ENCODE results near the gene NOL9.
"Not testable (repeated sequence)": the region's sequence is repeated elsewhere in the genome, so short reads cannot be mapped to it uniquely, and the experiment has no call there.

The NOL9 gene

GRCh38 chr1:6503884-6504602 lies 50.3 kb downstream of the NOL9 start:
- no peak for DNase-seq (ENCODE audit: low read depth in 2 of 2)

GRCh38 chr1:6502000-6502891 lies 52.1 kb downstream of the NOL9 start:
- DNase-seq (ENCODE audit: low read depth in 2 of 2), result no peak

GRCh38 chr1:6501279-6501813 lies 53.0 kb downstream of the NOL9 start:
- no peak for DNase-seq (ENCODE audit: low read depth in 2 of 2)

GRCh38 chr1:6500544-6501278 lies 53.6 kb downstream of the NOL9 start:
- no peak for DNase-seq (ENCODE audit: low read depth in 2 of 2)

- DNase-seq (ENCODE audit: low read depth in 2 of 2), result no peak
Observed at GRCh38 chr1:6499296-6499695, 55.0 kb downstream of the NOL9 start.

- no peak for DNase-seq (ENCODE audit: low read depth in 2 of 2)
Observed at GRCh38 chr1:6498576-6499111, 55.7 kb downstream of the NOL9 start.

GRCh38 chr1:6497867-6498575 lies 56.3 kb downstream of the NOL9 start:
- no peak for DNase-seq (ENCODE audit: low read depth in 2 of 2)

- DNase-seq (ENCODE audit: low read depth in 2 of 2), result no peak
Observed at GRCh38 chr1:6497215-6497866, 57.0 kb downstream of the NOL9 start.

- no peak for DNase-seq (ENCODE audit: low read depth in 2 of 2)
Observed at GRCh38 chr1:6496890-6497214, 57.5 kb downstream of the NOL9 start.

GRCh38 chr1:6496365-6496721 lies 58.0 kb downstream of the NOL9 start:
- no peak for DNase-seq (ENCODE audit: low read depth in 2 of 2)

- DNase-seq (ENCODE audit: low read depth in 2 of 2), result no peak
Observed at GRCh38 chr1:6495540-6496364, 58.6 kb downstream of the NOL9 start.

GRCh38 chr1:6495041-6495441 lies 59.3 kb downstream of the NOL9 start:
- no peak for DNase-seq (ENCODE audit: low read depth in 2 of 2)

- no peak for DNase-seq (ENCODE audit: low read depth in 2 of 2)
Observed at GRCh38 chr1:6494627-6495026, 59.7 kb downstream of the NOL9 start.

- DNase-seq (ENCODE audit: low read depth in 2 of 2), result not testable (repeated sequence)
Observed at GRCh38 chr1:6493834-6494223, 60.5 kb downstream of the NOL9 start.

GRCh38 chr1:6491966-6492365 lies 62.3 kb downstream of the NOL9 start:
- DNase-seq (ENCODE audit: low read depth in 2 of 2), result no peak

- no peak for DNase-seq (ENCODE audit: low read depth in 2 of 2)
Observed at GRCh38 chr1:6491480-6491962, 62.8 kb downstream of the NOL9 start, which contains the start of gene PLEKHG5. Gene PLEKHG5 (minus strand): TSS chr1:6491667. CDS start chr1:6477571, 14,096 bp downstream.

GRCh38 chr1:6491081-6491449 lies 63.2 kb downstream of the NOL9 start:
- DNase-seq (ENCODE audit: low read depth in 2 of 2), result no peak

- peak; percentile 41 to 46 for DNase-seq (ENCODE audit: low read depth in 2 of 2)
Observed at GRCh38 chr1:6490181-6491080, 63.9 kb downstream of the NOL9 start.

- DNase-seq (ENCODE audit: low read depth in 2 of 2), result peak; percentile 63 to 77
Observed at GRCh38 chr1:6489799-6490180, 64.5 kb downstream of the NOL9 start.

Data from stimulated activated CD4-positive, alpha-beta T cell treated with anti-CD3 and anti-CD28 coated beads, Interleukin-15, amount 100 ng/mL, for 48 hours (primary cell).